HG03025 (cell line): ENCODE results near the gene RHBDL1.
A peak's percentile ranks its signal among the peaks of the same experiment; 100 is the strongest.
"Not testable (repeated sequence)": the region's sequence is repeated elsewhere in the genome, so short reads cannot be mapped to it uniquely, and the experiment has no call there.

Experiments
- ATAC-seq: cut with Tn5 transposase; IDR thresholded peaks from one replicate; pipeline ENCODE4 v1.9.1; 2021; ENCODE audit warnings: mild to moderate bottlenecking, moderate library complexity; ENCODE audit not compliant: unreplicated experiment, low FRiP score

The RHBDL1 gene

GRCh38 chr16:704047-704446, 28.6 kb downstream of the RHBDL1 start:
- no peak for ATAC-seq

- no peak for ATAC-seq
Observed at GRCh38 chr16:704552-705380, 29.3 kb downstream of the RHBDL1 start.

- no peak for ATAC-seq
Observed at GRCh38 chr16:705431-706188, 30.1 kb downstream of the RHBDL1 start, which contains the start of gene FBXL16. TSS of gene FBXL16 (minus strand) at chr16:705801. CDS start at chr16:697405, 8,396 bp downstream.

GRCh38 chr16:706189-707061, 31.0 kb downstream of the RHBDL1 start:
- ATAC-seq: no peak

GRCh38 chr16:707062-707538, 31.6 kb downstream of the RHBDL1 start:
- ATAC-seq: no peak

GRCh38 chr16:708019-708418, 32.5 kb downstream of the RHBDL1 start:
- ATAC-seq: no peak

GRCh38 chr16:708959-709358, 33.5 kb downstream of the RHBDL1 start:
- ATAC-seq: no peak

- ATAC-seq: no peak
Observed at GRCh38 chr16:709566-710499, 34.4 kb downstream of the RHBDL1 start.

- ATAC-seq: no peak
Observed at GRCh38 chr16:710500-711075, 35.1 kb downstream of the RHBDL1 start.

- no peak for ATAC-seq
Observed at GRCh38 chr16:711084-711483, 35.6 kb downstream of the RHBDL1 start.

- no peak for ATAC-seq
Observed at GRCh38 chr16:711548-712320, 36.3 kb downstream of the RHBDL1 start.

GRCh38 chr16:712740-713250, 37.3 kb downstream of the RHBDL1 start:
- not testable (repeated sequence) for ATAC-seq

GRCh38 chr16:714079-714478, 38.6 kb downstream of the RHBDL1 start:
- ATAC-seq: no peak

- peak; percentile 47 for ATAC-seq
Observed at GRCh38 chr16:714558-715476, 39.3 kb downstream of the RHBDL1 start, which contains the start of gene METRN. TSS of gene METRN (plus strand) at chr16:715118. CDS start at chr16:715290, 172 bp downstream.

GRCh38 chr16:715477-716199, 40.2 kb downstream of the RHBDL1 start:
- no peak for ATAC-seq

- ATAC-seq: no peak
Observed at GRCh38 chr16:716200-716568, 40.7 kb downstream of the RHBDL1 start.
